GM12874 (cell line): ENCODE data around the gene OS9.

Experiments
- CTCF ChIP-seq: IDR thresholded peaks from 2 replicates; pipeline ENCODE4 v1.5.1; 2011; ENCODE audit warnings: low read depth, mild to moderate bottlenecking, control low read depth, low read length, moderate library complexity; ENCODE audit not compliant: insufficient read depth

Gene OS9

GRCh38 chr12:57735952-57736740 is 42.2 kb downstream of the OS9 start:
- TF ChIP-seq CTCF, result no peak

- TF ChIP-seq CTCF, result no peak
Measured at GRCh38 chr12:57736741-57737466, 43.0 kb downstream of the OS9 start.

GRCh38 chr12:57737467-57738460 is 43.8 kb downstream of the OS9 start:
- TF ChIP-seq CTCF, result no peak

- TF ChIP-seq CTCF, result no peak
Measured at GRCh38 chr12:57738661-57739237, 44.8 kb downstream of the OS9 start, which contains the start of gene AGAP2. AGAP2 (minus strand) TSS chr12:57738742; CDS start chr12:57738246, 496 bp downstream.

- TF ChIP-seq CTCF, result no peak
Measured at GRCh38 chr12:57739387-57739786, 45.5 kb downstream of the OS9 start.

- no peak for TF ChIP-seq CTCF
Measured at GRCh38 chr12:57739914-57740538, 46.1 kb downstream of the OS9 start.
